Vagina (tissue), 2 donors: ENCODE data around the gene OAT. TPM values are rescaled to one million over a fixed set of nuclear protein-coding genes. Genes with fewer than 3 reads are reported as not detected.

Experiments
- DNase-seq, 2 donors: peaks; one replicate each; pipeline ENCODE4 v3.0.0-alpha.2; 2017; ENCODE audit errors: extremely low spot score in 2 of 2
- H3K27ac ChIP-seq: fragments of 200-600 bp; sonication (generic); one replicate; pipeline ENCODE4 v1.5.1; 2019
- H3K27me3 ChIP-seq: fragments of 200-600 bp; sonication (generic); one replicate; pipeline ENCODE4 v1.5.1; 2019
- H3K36me3 ChIP-seq, 2 donors: fragments of 200-600 bp; sonication (generic); one replicate each; pipeline ENCODE4 v1.5.1; 2017 to 2019
- H3K4me1 ChIP-seq: fragments of 200-600 bp; sonication (generic); one replicate; pipeline ENCODE4 v1.5.1; 2019
- H3K4me3 ChIP-seq, 2 donors: fragments of 200-600 bp; sonication (generic); 1 replicate in 1 of 2; 2 replicates in 1 of 2; pipeline ENCODE4 v1.5.1; 2016 to 2019
- H3K9me3 ChIP-seq: fragments of 200-600 bp; sonication (generic); one replicate; pipeline ENCODE4 v1.5.1; 2019
- CTCF ChIP-seq, 3 experiments: fragments of 450-650 bp in 2 of 3; fragments of 200-600 bp in 1 of 3; sonication (generic) in 1 of 3; IDR thresholded peaks; one replicate each; pipeline ENCODE4 v1.5.1; 2017 to 2019; ENCODE audit warnings: antibody characterized with exemption in 3 of 3, mild to moderate bottlenecking in 2 of 3, moderate library complexity in 2 of 3
- POLR2A ChIP-seq, 2 donors: fragments of 450-650 bp; IDR thresholded peaks; one replicate each; pipeline ENCODE4 v1.6.1; 2017; ENCODE audit warnings: antibody characterized with exemption in 2 of 2, mild to moderate bottlenecking in 2 of 2, moderate library complexity in 2 of 2
- POLR2AphosphoS5 ChIP-seq, 2 donors: sonication (generic); formaldehyde crosslinking; IDR thresholded peaks; one replicate each; pipeline ENCODE4 v1.9.0; 2017; ENCODE audit warnings: antibody characterized with exemption in 2 of 2, mild to moderate bottlenecking in 2 of 2, low read depth in 1 of 2; ENCODE audit not compliant: insufficient read depth in 1 of 2
- intact Hi-C: fragments of 100-400 bp; cut with DNase I; formaldehyde crosslinking; loops from one replicate; pipeline ENCODE4 v1.15.1; 2023
- total RNA-seq: library from RNA; depleted of rRNA; stranded (reverse); fragments of >200 nt; gene quantifications from one replicate; pipeline ENCODE4 v1.2.3, GENCODE V29; 2016

The OAT gene
- total RNA-seq, 1 donor from 2014 or later = 83.2 TPM

GRCh38 chr10:124378881-124379471, 39.7 kb downstream of the OAT start:
- H3K27ac ChIP-seq = no peak overlapping the region
- no peaks in the 10 kb centered on the region for H3K4me1 ChIP-seq
- H3K27me3 ChIP-seq = no peaks in the 10 kb centered on the region
- no peaks in the 10 kb centered on the region for H3K36me3 ChIP-seq
- TF ChIP-seq POLR2A (IDR thresholded peaks at IDR 0.05) (no peak), CTCF (IDR thresholded peaks at IDR 0.05) (no peak), POLR2AphosphoS5 (IDR thresholded peaks at IDR 0.05; ENCODE audit: insufficient read depth in 1 of 2, low read depth in 1 of 2) (no peak)
- no peak overlapping the region for H3K4me3 ChIP-seq
- no peaks in the 10 kb centered on the region for H3K9me3 ChIP-seq
- intact Hi-C loops = no loop called here
- no peak for DNase-seq

- Histone ChIP-seq H3K36me3 (no peaks in the 10 kb centered on the region), H3K27ac (no peak overlapping the region), H3K4me3 (no peak overlapping the region), H3K4me1 (no peaks in the 10 kb centered on the region), H3K9me3 (no peaks in the 10 kb centered on the region), H3K27me3 (no peaks in the 10 kb centered on the region)
- TF ChIP-seq POLR2AphosphoS5 (IDR thresholded peaks at IDR 0.05; ENCODE audit: insufficient read depth in 1 of 2, low read depth in 1 of 2) (no peak), POLR2A (IDR thresholded peaks at IDR 0.05) (no peak), CTCF (IDR thresholded peaks at IDR 0.05) (no peak)
- DNase-seq = no peak
- intact Hi-C loops = no loop called here
Observed at GRCh38 chr10:124378271-124378670, 40.5 kb downstream of the OAT start.

GRCh38 chr10:124377101-124377500, 41.6 kb downstream of the OAT start:
- TF ChIP-seq POLR2AphosphoS5 (IDR thresholded peaks at IDR 0.05; ENCODE audit: insufficient read depth in 1 of 2, low read depth in 1 of 2) (no peak), POLR2A (IDR thresholded peaks at IDR 0.05) (no peak), CTCF (IDR thresholded peaks at IDR 0.05) (no peak)
- intact Hi-C loops = no loop called here

GRCh38 chr10:124376411-124376810, 42.3 kb downstream of the OAT start:
- no peaks in the 10 kb centered on the region for H3K4me1 ChIP-seq
- no peaks in the 10 kb centered on the region for H3K36me3 ChIP-seq
- H3K4me3 ChIP-seq = no peak overlapping the region
- intact Hi-C loops = no loop called here
- no peak for TF ChIP-seq POLR2AphosphoS5 (IDR thresholded peaks at IDR 0.05; ENCODE audit: insufficient read depth in 1 of 2, low read depth in 1 of 2)
- no peak for TF ChIP-seq CTCF (IDR thresholded peaks at IDR 0.05)
- TF ChIP-seq POLR2A (IDR thresholded peaks at IDR 0.05) = no peak
- H3K27ac ChIP-seq = no peak overlapping the region
- no peak for DNase-seq
- H3K9me3 ChIP-seq = no peaks in the 10 kb centered on the region
- H3K27me3 ChIP-seq = no peaks in the 10 kb centered on the region

More at GRCh38 chr10:124377101-124377500, 41.6 kb downstream of the OAT start:
- Histone ChIP-seq H3K36me3 (no peaks in the 10 kb centered on the region), H3K9me3 (no peaks in the 10 kb centered on the region), H3K4me1 (no peaks in the 10 kb centered on the region), H3K27me3 (no peaks in the 10 kb centered on the region), H3K4me3 (no peak overlapping the region), H3K27ac (no peak overlapping the region)
- DNase-seq = no peak

GRCh38 chr10:124375691-124376090, 43.0 kb downstream of the OAT start:
- no peak for TF ChIP-seq CTCF (IDR thresholded peaks at IDR 0.05)
- no peak for TF ChIP-seq POLR2A (IDR thresholded peaks at IDR 0.05)
- no peak for TF ChIP-seq POLR2AphosphoS5 (IDR thresholded peaks at IDR 0.05; ENCODE audit: insufficient read depth in 1 of 2, low read depth in 1 of 2)
- no peak for DNase-seq
- H3K4me3 ChIP-seq = no peak overlapping the region
- H3K36me3 ChIP-seq = no peaks in the 10 kb centered on the region
- no peaks in the 10 kb centered on the region for H3K27me3 ChIP-seq
- no peaks in the 10 kb centered on the region for H3K9me3 ChIP-seq
- no peak overlapping the region for H3K27ac ChIP-seq
- intact Hi-C loops = no loop called here
- H3K4me1 ChIP-seq = no peaks in the 10 kb centered on the region
